CD1c-positive myeloid dendritic cell (primary cell): ENCODE measurements around the gene ALDH16A1.

Source experiments
- DNase-seq: peaks from one replicate; pipeline ENCODE4 v3.0.0-alpha.2; 2016; ENCODE audit errors: extremely low spot score

The ALDH16A1 gene

DNA sequence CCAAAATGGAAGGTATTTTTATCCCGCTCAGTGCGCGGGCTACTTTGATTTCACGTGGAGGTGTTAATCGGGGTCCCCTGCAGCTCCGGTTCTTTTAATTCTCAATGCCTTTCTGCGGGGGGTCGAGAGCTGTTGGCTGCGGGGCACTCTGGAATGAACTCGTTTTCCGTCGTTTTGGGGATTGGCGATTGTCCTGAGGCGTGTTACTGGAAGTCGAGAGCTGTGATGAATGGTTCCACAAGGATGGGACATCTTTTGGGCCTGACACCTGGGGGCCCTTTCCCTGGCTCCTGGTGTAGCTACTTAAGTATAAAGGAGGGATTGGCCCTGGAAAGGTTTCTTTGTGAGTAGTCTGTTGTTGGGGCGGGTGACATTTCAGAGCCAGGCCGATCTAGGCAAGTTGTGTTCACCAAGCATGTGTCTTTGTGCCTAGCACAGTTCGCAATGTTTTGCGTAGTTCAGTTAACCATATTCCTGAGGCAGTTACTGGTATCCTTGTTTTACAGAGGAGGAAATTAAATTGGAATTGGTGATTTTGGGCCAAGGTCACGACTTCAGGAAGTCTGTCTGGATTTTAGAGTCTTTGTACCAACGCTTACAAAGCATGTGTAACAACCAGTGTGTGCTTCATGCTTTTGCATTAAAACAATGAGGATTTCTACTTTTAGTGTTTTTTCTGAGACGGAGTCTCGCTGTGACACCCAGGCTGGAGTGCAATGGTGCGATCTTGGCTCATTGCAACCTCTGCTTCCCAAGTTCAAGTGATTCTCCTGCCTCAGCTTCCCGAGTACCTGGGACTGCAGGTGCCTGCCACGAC, 35.2 kb downstream of the ALDH16A1 start:
- DNase-seq: no peak

GRCh38 chr19:49488863-49489537, 36.0 kb downstream of the ALDH16A1 start:
- DNase-seq: no peak

- DNase-seq: no peak
These were observed 36.7 kb downstream of the ALDH16A1 start for GRCh38 chr19:49489601-49490167.

DNA sequence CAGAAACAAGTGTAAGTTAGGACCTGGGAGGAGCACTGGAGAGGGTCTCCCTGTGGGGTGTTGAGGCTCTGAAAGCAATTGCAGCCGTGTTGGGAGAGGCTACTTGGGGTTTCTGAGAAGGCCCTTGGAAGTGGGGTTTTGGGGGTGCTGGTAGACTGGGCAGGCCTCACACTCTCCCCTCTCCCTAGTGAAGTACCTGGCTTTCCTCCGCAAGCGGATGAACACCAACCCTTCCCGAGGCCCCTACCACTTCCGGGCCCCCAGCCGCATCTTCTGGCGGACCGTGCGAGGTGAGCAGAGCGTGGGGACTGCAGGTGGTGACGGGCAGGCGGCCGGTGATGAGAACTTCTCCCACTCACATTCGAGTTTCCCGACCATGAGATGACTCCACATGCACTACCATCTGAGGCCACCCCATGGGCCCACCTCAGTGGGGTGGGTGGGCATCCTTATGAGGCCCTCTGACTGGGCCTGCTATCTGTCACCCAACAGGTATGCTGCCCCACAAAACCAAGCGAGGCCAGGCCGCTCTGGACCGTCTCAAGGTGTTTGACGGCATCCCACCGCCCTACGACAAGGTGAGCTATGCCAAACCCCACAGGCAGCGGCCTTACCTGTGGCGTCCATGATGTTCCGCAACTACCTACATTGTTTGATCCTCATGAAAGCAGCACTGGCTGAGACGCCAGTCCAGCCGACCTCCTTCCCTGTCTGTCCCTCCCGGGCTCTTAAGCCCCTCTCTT, 37.4 kb downstream of the ALDH16A1 start:
- no peak for DNase-seq

GRCh38 chr19:49491030-49491803, 38.2 kb downstream of the ALDH16A1 start:
- DNase-seq: no peak

- DNase-seq: no peak
These were observed 39.0 kb downstream of the ALDH16A1 start for GRCh38 chr19:49491804-49492572.

- no peak for DNase-seq
These were observed 39.8 kb downstream of the ALDH16A1 start for GRCh38 chr19:49492573-49493405.

DNA sequence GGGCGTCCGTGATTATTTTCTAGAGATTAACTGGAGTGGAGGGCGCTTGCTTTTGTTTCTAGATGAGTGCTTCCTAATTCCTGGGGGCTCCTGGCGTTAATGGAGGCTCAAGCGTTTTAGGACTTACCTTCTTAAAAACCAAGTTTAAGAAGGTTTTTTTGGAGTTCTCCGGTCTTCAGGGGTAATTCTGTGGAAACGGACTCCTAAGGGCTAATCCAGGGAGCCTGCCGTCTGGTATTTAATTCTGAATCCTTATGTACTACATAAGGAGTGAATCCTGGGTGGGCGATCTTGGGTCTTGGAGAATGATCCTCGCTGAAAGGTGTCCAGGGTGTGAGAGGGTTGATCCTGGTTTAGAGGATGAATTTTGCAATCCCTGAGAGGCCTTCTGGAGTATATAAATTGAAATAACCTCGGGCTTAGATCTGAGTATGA, 43.6 kb downstream of the ALDH16A1 start:
- no peak for DNase-seq

DNA sequence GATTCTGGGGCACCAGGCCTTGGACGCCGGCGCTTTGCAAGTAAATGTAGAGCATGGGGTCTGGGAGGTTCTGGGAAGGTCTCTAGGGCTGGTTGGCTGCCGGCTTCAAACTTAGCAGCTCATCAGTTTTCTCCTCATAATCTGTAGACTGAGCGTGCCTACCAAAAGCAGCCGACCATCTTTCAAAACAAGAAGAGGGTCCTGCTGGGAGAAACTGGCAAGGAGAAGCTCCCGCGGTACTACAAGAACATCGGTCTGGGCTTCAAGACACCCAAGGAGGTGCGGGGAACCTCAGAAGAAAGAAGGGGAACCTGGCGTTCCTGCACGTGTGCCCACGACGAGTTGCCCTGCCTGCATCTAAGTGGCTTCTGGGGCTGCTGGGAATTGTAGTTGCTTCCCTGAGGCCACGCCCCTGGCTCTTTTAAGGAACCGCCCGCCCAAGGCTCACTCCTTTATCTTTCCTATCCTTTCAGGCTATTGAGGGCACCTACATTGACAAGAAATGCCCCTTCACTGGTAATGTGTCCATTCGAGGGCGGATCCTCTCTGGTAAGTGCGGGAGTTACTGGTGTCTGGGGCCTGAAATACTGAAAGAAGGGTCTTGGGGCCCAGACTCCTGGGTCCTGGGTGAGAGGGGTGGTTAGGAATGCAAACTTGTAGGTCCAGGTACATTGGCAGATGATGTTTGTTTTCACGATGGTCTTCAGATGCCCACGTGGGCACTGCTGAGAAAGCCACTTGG, 44.2 kb downstream of the ALDH16A1 start:
- peak; percentile 93 for DNase-seq

DNA sequence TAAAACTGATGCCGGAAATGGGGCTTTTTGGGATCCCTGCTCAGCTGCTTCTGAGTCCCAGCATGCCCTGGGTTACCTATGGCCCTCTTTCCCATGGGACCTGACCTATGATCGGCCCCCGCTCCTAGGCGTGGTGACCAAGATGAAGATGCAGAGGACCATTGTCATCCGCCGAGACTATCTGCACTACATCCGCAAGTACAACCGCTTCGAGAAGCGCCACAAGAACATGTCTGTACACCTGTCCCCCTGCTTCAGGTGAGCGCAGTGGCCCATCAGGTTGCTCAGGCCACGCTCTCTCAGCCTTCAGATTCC, 44.7 kb downstream of the ALDH16A1 start:
- DNase-seq: no peak

DNA sequence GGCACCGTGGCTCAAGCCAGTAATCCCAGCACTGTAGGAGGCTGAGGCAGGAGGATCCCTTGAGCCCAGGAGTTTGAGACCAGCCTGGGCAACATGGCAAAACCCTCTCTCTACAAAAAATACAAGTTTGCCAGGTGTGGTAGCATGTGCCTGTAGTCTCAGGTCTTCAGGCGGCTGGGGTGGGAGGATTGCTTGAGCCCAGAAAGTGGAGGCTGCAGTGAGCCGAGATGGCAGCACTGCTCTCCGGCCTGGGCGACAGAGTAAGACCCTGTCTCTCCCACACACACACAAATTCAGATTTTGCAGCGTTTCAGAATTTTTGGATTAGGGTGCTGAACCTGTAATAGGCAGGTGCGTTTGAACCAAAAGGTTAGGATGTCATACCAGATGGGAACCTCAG, 45.5 kb downstream of the ALDH16A1 start:
- DNase-seq: no peak

GRCh38 chr19:49499030-49499670, 46.1 kb downstream of the ALDH16A1 start:
- no peak for DNase-seq

GRCh38 chr19:49502866-49503581, 50.0 kb downstream of the ALDH16A1 start:
- peak; percentile 72 for DNase-seq

GRCh38 chr19:49503582-49503962, 50.5 kb downstream of the ALDH16A1 start:
- no peak for DNase-seq

- peak; percentile 84 for DNase-seq
These were observed 53.6 kb downstream of the ALDH16A1 start for GRCh38 chr19:49506575-49507105.

GRCh38 chr19:49507803-49508494, 54.9 kb downstream of the ALDH16A1 start:
- DNase-seq: no peak
